Right atrium auricular region (tissue), 2 donors: Measurements from ENCODE around the gene PSMD6. TPM values are rescaled to one million over a fixed set of nuclear protein-coding genes. Genes with fewer than 3 reads are reported as not detected.

Source experiments
- DNase-seq: peaks from one replicate; pipeline ENCODE4 v3.0.0-alpha.2; 2019; ENCODE audit warnings: low spot score
- H3K27ac ChIP-seq, 2 donors: fragments of 200-600 bp; sonication (generic); 1 replicate in 1 of 2; 2 replicates in 1 of 2; pipeline ENCODE4 v1.5.1; 2016 to 2019
- H3K27me3 ChIP-seq, 2 donors: fragments of 200-600 bp; sonication (generic); one replicate each; pipeline versions ENCODE4 v1.5.1 to v1.6.0; 2017 to 2019
- H3K36me3 ChIP-seq: fragments of 200-600 bp; sonication (generic); one replicate; pipeline ENCODE4 v1.5.1; 2016
- H3K4me1 ChIP-seq, 2 donors: fragments of 200-600 bp; sonication (generic); one replicate each; pipeline versions ENCODE4 v1.5.1 to v1.6.0; 2017 to 2019
- H3K4me3 ChIP-seq, 2 donors: fragments of 200-600 bp; sonication (generic); 1 replicate in 1 of 2; 2 replicates in 1 of 2; pipeline ENCODE4 v1.5.1; 2017 to 2019; ENCODE audit warnings: mild to moderate bottlenecking in 1 of 2, moderate library complexity in 1 of 2
- H3K9me3 ChIP-seq, 2 donors: fragments of 200-600 bp; sonication (generic); one replicate each; pipeline ENCODE4 v1.5.1; 2019
- CTCF ChIP-seq, 2 donors: fragments of 200-600 bp; sonication (generic); IDR thresholded peaks; one replicate each; pipeline ENCODE4 v1.5.1; 2019; ENCODE audit warnings: antibody characterized with exemption in 2 of 2
- total RNA-seq, 2 donors: library from RNA; depleted of rRNA; stranded (reverse); fragments of >200 nt; gene quantifications; one replicate each; pipeline ENCODE4 v1.1.0, GENCODE V29; 2016

Gene PSMD6
- total RNA-seq, 2 donors from 2014 or later, result 48.2 to 74.5 TPM

- Histone ChIP-seq H3K9me3 (no peaks in the 10 kb centered on the region), H3K4me1 (no peaks in the 10 kb centered on the region), H3K27ac (no peak overlapping the region), H3K36me3 (no peaks in the 10 kb centered on the region), H3K27me3 (no peaks in the 10 kb centered on the region), H3K4me3 (no peak overlapping the region)
- DNase-seq, result no peak
- no peak for TF ChIP-seq CTCF (IDR thresholded peaks at IDR 0.05)
These were observed 19.7 kb upstream of the PSMD6 start for GRCh38 chr3:64042952-64043351.

- DNase-seq, result no peak
- TF ChIP-seq CTCF (IDR thresholded peaks at IDR 0.05), result no peak
- H3K4me3 ChIP-seq, result no peak overlapping the region
- H3K27ac ChIP-seq, result no peak overlapping the region
- no peaks in the 10 kb centered on the region for H3K9me3 ChIP-seq
- H3K27me3 ChIP-seq, result no peaks in the 10 kb centered on the region
- H3K4me1 ChIP-seq, result no peaks in the 10 kb centered on the region
- no peaks in the 10 kb centered on the region for H3K36me3 ChIP-seq
These were observed 16.9 kb upstream of the PSMD6 start for GRCh38 chr3:64039981-64040733.

GRCh38 chr3:64039332-64039731, 16.0 kb upstream of the PSMD6 start:
- DNase-seq, result no peak
- Histone ChIP-seq H3K4me3 (no peak overlapping the region), H3K4me1 (no peaks in the 10 kb centered on the region), H3K9me3 (no peaks in the 10 kb centered on the region), H3K27me3 (no peaks in the 10 kb centered on the region), H3K36me3 (no peaks in the 10 kb centered on the region), H3K27ac (no peak overlapping the region)
- no peak for TF ChIP-seq CTCF (IDR thresholded peaks at IDR 0.05)

- TF ChIP-seq CTCF (IDR thresholded peaks at IDR 0.05), result no peak
- no peaks in the 10 kb centered on the region for H3K4me1 ChIP-seq
- no peaks in the 10 kb centered on the region for H3K27me3 ChIP-seq
- no peaks in the 10 kb centered on the region for H3K9me3 ChIP-seq
- H3K4me3 ChIP-seq, result no peak overlapping the region
- H3K36me3 ChIP-seq, result no peaks in the 10 kb centered on the region
- DNase-seq, result no peak
- H3K27ac ChIP-seq, result no peak overlapping the region
These were observed 15.0 kb upstream of the PSMD6 start for GRCh38 chr3:64038253-64038767.

GRCh38 chr3:64037084-64037483, 13.8 kb upstream of the PSMD6 start:
- Histone ChIP-seq H3K4me1 (no peaks in the 10 kb centered on the region), H3K27ac (no peak overlapping the region), H3K9me3 (no peaks in the 10 kb centered on the region), H3K36me3 (no peaks in the 10 kb centered on the region), H3K4me3 (no peak overlapping the region), H3K27me3 (no peaks in the 10 kb centered on the region)
- DNase-seq, result no peak
- no peak for TF ChIP-seq CTCF (IDR thresholded peaks at IDR 0.05)

- H3K27ac ChIP-seq, result no peak overlapping the region
- no peak overlapping the region for H3K4me3 ChIP-seq
- H3K27me3 ChIP-seq, result no peaks in the 10 kb centered on the region
- no peak for DNase-seq
- H3K36me3 ChIP-seq, result no peaks in the 10 kb centered on the region
- no peaks in the 10 kb centered on the region for H3K9me3 ChIP-seq
- no peak for TF ChIP-seq CTCF (IDR thresholded peaks at IDR 0.05)
- H3K4me1 ChIP-seq, result peaks cover 0 to 6% of the 10 kb centered on the region in 2 donors
These were observed 9.8 kb upstream of the PSMD6 start for GRCh38 chr3:64033069-64033468.
